ENCODE data around the gene AKT2. TPM values are rescaled to one million over a fixed set of nuclear protein-coding genes. Genes with fewer than 3 reads are reported as not detected.

AKT2 gene
- total RNA-seq, 2 donors from 2014 or later: 46.2 to 96.2 TPM

- no peak overlapping the region for H3K4me3 ChIP-seq
- ATAC-seq: no peak
- peaks cover 27% of the 10 kb centered on the region for H3K4me1 ChIP-seq
- H3K27ac ChIP-seq: peak overlapping the region in 1 of 4 donors; percentile 67
- peaks cover 3 to 8% of the 10 kb centered on the region in 2 donors for H3K36me3 ChIP-seq (replicated peaks in 1 of 2; ENCODE audit: insufficient read depth in 1 of 2, low read depth in 2 of 2)
- TF ChIP-seq CTCF (IDR thresholded peaks at IDR 0.05): no peak
- TF ChIP-seq POLR2A (IDR thresholded peaks at IDR 0.05): no peak
- intact Hi-C loops (cut with DNase I): no loop called here
- no peak for DNase-seq
- no peaks in the 10 kb centered on the region for H3K27me3 ChIP-seq
- H3K9me3 ChIP-seq: no peaks in the 10 kb centered on the region
These were observed 33.9 kb downstream of the AKT2 start for GRCh38 chr19:40251244-40251643.

- DNase-seq (no peak), ATAC-seq (no peak)
- no peak overlapping the region for H3K4me3 ChIP-seq
- intact Hi-C loops (cut with DNase I): no loop called here
- H3K27me3 ChIP-seq: no peaks in the 10 kb centered on the region
- WGBS, 2 donors: 78 to 85% methylated on average over 11 of the region's 11 CpGs
- peaks cover 27% of the 10 kb centered on the region for H3K4me1 ChIP-seq
- H3K9me3 ChIP-seq: no peaks in the 10 kb centered on the region
- TF ChIP-seq POLR2A (IDR thresholded peaks at IDR 0.05) (no peak), CTCF (IDR thresholded peaks at IDR 0.05) (no peak)
- H3K27ac ChIP-seq: no peak overlapping the region
- H3K36me3 ChIP-seq (replicated peaks in 1 of 2; ENCODE audit: insufficient read depth in 1 of 2, low read depth in 2 of 2): peaks cover 0 to 2% of the 10 kb centered on the region in 2 donors
These were observed 35.4 kb downstream of the AKT2 start for GRCh38 chr19:40249781-40250180.

GRCh38 chr19:40249201-40249600, 35.9 kb downstream of the AKT2 start:
- Histone ChIP-seq H3K27me3 (no peaks in the 10 kb centered on the region), H3K9me3 (no peaks in the 10 kb centered on the region), H3K4me1 (peaks cover 27% of the 10 kb centered on the region), H3K4me3 (no peak overlapping the region), H3K27ac (no peak overlapping the region), H3K36me3 (replicated peaks in 1 of 2; ENCODE audit: insufficient read depth in 1 of 2, low read depth in 2 of 2) (peaks cover 0 to 2% of the 10 kb centered on the region in 2 donors)
- no peak for TF ChIP-seq CTCF (IDR thresholded peaks at IDR 0.05)
- no peak for TF ChIP-seq POLR2A (IDR thresholded peaks at IDR 0.05)
- 78 to 83% methylated on average over 10 of the region's 10 CpGs for WGBS, 2 donors
- intact Hi-C loops (cut with DNase I): no loop called here
- ATAC-seq (no peak), DNase-seq (no peak)

- Histone ChIP-seq H3K27me3 (no peaks in the 10 kb centered on the region), H3K4me3 (no peak overlapping the region), H3K27ac (no peak overlapping the region), H3K9me3 (no peaks in the 10 kb centered on the region), H3K36me3 (replicated peaks in 1 of 2; ENCODE audit: insufficient read depth in 1 of 2, low read depth in 2 of 2) (peaks cover 0 to 2% of the 10 kb centered on the region in 2 donors), H3K4me1 (peaks cover 13% of the 10 kb centered on the region)
- WGBS, 2 donors: 83 to 84% methylated on average over 7 to 12 of the region's 12 CpGs
- ATAC-seq (no peak), DNase-seq (no peak)
- intact Hi-C loops (cut with DNase I): no loop called here
- TF ChIP-seq CTCF (IDR thresholded peaks at IDR 0.05) (no peak), POLR2A (IDR thresholded peaks at IDR 0.05) (no peak)
These were observed 37.3 kb downstream of the AKT2 start for GRCh38 chr19:40247735-40248262.

GRCh38 chr19:40247178-40247577, 38.0 kb downstream of the AKT2 start:
- no peak for ATAC-seq
- TF ChIP-seq POLR2A (IDR thresholded peaks at IDR 0.05) (no peak), CTCF (IDR thresholded peaks at IDR 0.05) (no peak)
- Histone ChIP-seq H3K4me1 (peaks cover 7% of the 10 kb centered on the region), H3K27me3 (no peaks in the 10 kb centered on the region), H3K4me3 (no peak overlapping the region), H3K9me3 (no peaks in the 10 kb centered on the region), H3K36me3 (replicated peaks in 1 of 2; ENCODE audit: insufficient read depth in 1 of 2, low read depth in 2 of 2) (peaks cover 0 to 2% of the 10 kb centered on the region in 2 donors), H3K27ac (no peak overlapping the region)
- 70 to 75% methylated on average over 4 to 6 of the region's 6 CpGs for WGBS, 2 donors
- DNase-seq: no peak
- intact Hi-C loops (cut with DNase I): no loop called here

Data from body of pancreas (tissue), 4 donors.